IMR-90 (cell line): ENCODE results near the gene TAB2. TPM values are rescaled to one million over a fixed set of nuclear protein-coding genes. Genes with fewer than 3 reads are reported as not detected.

Experiments used
- ATAC-seq: fragments of 200-7000 bp; cut with Tn5 transposase; 2 replicates; pipeline ENCODE4 v1.9.1; 2020; ENCODE audit warnings: low read depth, mild to moderate bottlenecking, moderate library complexity
- BruUV-seq: library from RNA; stranded (reverse); fragments of 400-500 nt; replicated peaks from 2 replicates; lab custom pipeline; 2021; lab: Mats Ljungman, UMichigan
- CTCF ChIA-PET: fragments of 300-600 bp; formaldehyde crosslinking; extraction: SDS; loops from one replicate; lab custom pipeline; 2021; ENCODE audit warnings: antibody characterized with exemption; lab: Yijun Ruan, JAX
- POLR2A ChIA-PET: fragments of 300-600 bp; sonication (Branson Sonifier 250); formaldehyde crosslinking; loops from one replicate; lab custom pipeline; 2022; ENCODE audit warnings: antibody characterized with exemption; ENCODE audit not compliant: unreplicated experiment; lab: Charles Lee
- DNase-seq: peaks from one replicate; pipeline ENCODE4 v3.0.0; 2013
- H2AFZ ChIP-seq: replicated peaks from 2 replicates; pipeline ENCODE3; 2013; ENCODE audit warnings: low read length, mild to moderate bottlenecking; ENCODE audit not compliant: poor library complexity
- H2AK5ac ChIP-seq: 2 replicates; pipeline ENCODE4 v1.6.1; 2013; ENCODE audit warnings: low read depth, low read length, inconsistent platforms
- H2AK9ac ChIP-seq: replicated peaks from 2 replicates; pipeline ENCODE3; 2013; ENCODE audit warnings: mild to moderate bottlenecking, low read depth, low read length, moderate library complexity; ENCODE audit not compliant: poor library complexity
- H2BK120ac ChIP-seq: 2 replicates; pipeline ENCODE4 v1.6.1; 2013; ENCODE audit warnings: low read depth, low read length, inconsistent platforms
- H2BK15ac ChIP-seq: 3 replicates; pipeline ENCODE4 v1.6.1; 2013; ENCODE audit warnings: low read depth, low read length, inconsistent platforms
- H2BK20ac ChIP-seq: 2 replicates; pipeline ENCODE4 v1.6.1; 2013; ENCODE audit warnings: low read depth, mild to moderate bottlenecking, inconsistent platforms, low read length, moderate library complexity
- H2BK5ac ChIP-seq: 2 replicates; pipeline ENCODE4 v1.6.1; 2013; ENCODE audit warnings: mild to moderate bottlenecking, low read depth, low read length, inconsistent platforms; ENCODE audit not compliant: poor library complexity, severe bottlenecking
- H3K14ac ChIP-seq: replicated peaks from 2 replicates; pipeline ENCODE4 v1.6.1; 2013; ENCODE audit warnings: low read depth, low read length, inconsistent platforms
- H3K18ac ChIP-seq: 2 replicates; pipeline ENCODE4 v1.6.1; 2013; ENCODE audit warnings: low read depth, low read length, control low read depth
- H3K23ac ChIP-seq: 2 replicates; pipeline ENCODE4 v1.6.1; 2013; ENCODE audit warnings: low read depth, low read length, inconsistent platforms
- H3K27ac ChIP-seq: 2 replicates; pipeline ENCODE4 v1.5.1; 2013; ENCODE audit warnings: mild to moderate bottlenecking, control low read depth, low read length; ENCODE audit not compliant: insufficient read depth
- H3K27me3 ChIP-seq: 2 replicates; pipeline ENCODE4 v1.6.1; 2013; ENCODE audit warnings: low read length; ENCODE audit not compliant: control insufficient read depth, insufficient read depth
- H3K36me3 ChIP-seq: 2 replicates; pipeline ENCODE4 v1.6.1; 2013; ENCODE audit warnings: low read length, mixed read lengths; ENCODE audit not compliant: control insufficient read depth, insufficient read depth
- H3K4ac ChIP-seq: 2 replicates; pipeline ENCODE4 v1.6.1; 2013; ENCODE audit warnings: low read depth, low read length, inconsistent platforms
- H3K4me1 ChIP-seq: 2 replicates; pipeline ENCODE4 v1.6.1; 2013; ENCODE audit warnings: low read length, mixed read lengths; ENCODE audit not compliant: control insufficient read depth, insufficient read depth
- H3K4me2 ChIP-seq: 2 replicates; pipeline ENCODE4 v1.6.1; 2013; ENCODE audit warnings: low read depth, mild to moderate bottlenecking, control low read depth, low read length, moderate library complexity
- H3K4me3 ChIP-seq: 2 replicates; pipeline ENCODE4 v1.5.1; 2013; ENCODE audit warnings: low read depth, mild to moderate bottlenecking, control low read depth, low read length, moderate library complexity; ENCODE audit not compliant: insufficient read depth
- H3K56ac ChIP-seq: 2 replicates; pipeline ENCODE4 v1.6.1; 2013; ENCODE audit warnings: low read length, inconsistent platforms; ENCODE audit not compliant: insufficient read depth; ENCODE audit errors: extremely low read depth
- H3K79me1 ChIP-seq, 2 experiments: 2 replicates each; pipeline ENCODE4 v1.6.1; 2013; ENCODE audit warnings: low read length in 2 of 2, inconsistent platforms in 1 of 2, low read depth in 1 of 2
- H3K9ac ChIP-seq: 2 replicates; pipeline ENCODE4 v1.6.1; 2013; ENCODE audit warnings: low read depth, low read length, control low read depth
- H3K9me1 ChIP-seq: 2 replicates; pipeline ENCODE4 v1.6.1; 2013; ENCODE audit warnings: low read length, inconsistent platforms; ENCODE audit not compliant: insufficient read depth
- H3K9me3 ChIP-seq: 2 replicates; pipeline ENCODE4 v1.6.1; 2013; ENCODE audit warnings: low read length; ENCODE audit not compliant: control insufficient read depth, insufficient read depth
- H4K20me1 ChIP-seq: 2 replicates; pipeline ENCODE4 v1.6.1; 2013; ENCODE audit warnings: low read length, inconsistent platforms; ENCODE audit not compliant: insufficient read depth
- H4K5ac ChIP-seq: 2 replicates; pipeline ENCODE4 v1.6.1; 2013; ENCODE audit warnings: mild to moderate bottlenecking, low read depth, low read length, control low read depth
- H4K8ac ChIP-seq, 2 experiments: 2 replicates each; pipeline ENCODE4 v1.6.1; 2013; ENCODE audit warnings: low read depth in 2 of 2, low read length in 2 of 2, control low read depth in 1 of 2, inconsistent platforms in 1 of 2
- H4K91ac ChIP-seq: 2 replicates; pipeline ENCODE4 v1.6.1; 2013; ENCODE audit warnings: low read depth, low read length, inconsistent platforms; ENCODE audit not compliant: insufficient read depth
- CTCF ChIP-seq: conservative IDR thresholded peaks from 2 replicates; pipeline ENCODE4 v1.5.1; 2012; ENCODE audit warnings: mild to moderate bottlenecking, low read depth, low read length, improper control_type of control experiment
- RAD21 ChIP-seq: IDR thresholded peaks from 2 replicates; pipeline ENCODE4 v1.6.1; 2012; ENCODE audit warnings: low read length, improper control_type of control experiment
- WGBS, 2 experiments: methylation state at CpG; one replicate each; pipeline versions ENCODE4 v1.1.5 to v1.1.7; 2013; ENCODE audit warnings: missing lambda C conversion rate in 2 of 2; ENCODE audit not compliant: insufficient read length in 1 of 2; ENCODE audit errors: extremely low coverage in 2 of 2; 5-methylcytosine and 5-hydroxymethylcytosine counted together
- dilution Hi-C: fragments of 300-500 bp; cut with HindIII; formaldehyde crosslinking; loops from one replicate; pipeline ENCODE4 v1.14.3; 2018; ENCODE audit warnings: low sequenced_read_pairs; ENCODE audit not compliant: unreplicated experiment
- in situ Hi-C: fragments of 300-500 bp; cut with MboI; formaldehyde crosslinking; loops from 3 replicates; pipeline ENCODE4 v1.14.3; 2019; ENCODE audit warnings: low sequenced_read_pairs, inconsistent platforms, mixed read lengths
- intact Hi-C: fragments of 100-400 bp; cut with micrococcal nuclease; formaldehyde crosslinking; loops from 2 replicates; pipeline ENCODE4 v1.10.0; 2022
- polyA plus RNA-seq, 3 experiments: library from polyadenylated mRNA; depleted of rRNA; stranded (reverse); fragments of >200 nt; gene quantifications; 2 replicates each; pipeline ENCODE4 v1.2.3, GENCODE V29; 2012; ENCODE audit warnings: low replicate concordance in 1 of 3
- total RNA-seq: library from RNA; depleted of rRNA; stranded (reverse); fragments of >200 nt; gene quantifications from 2 replicates; pipeline ENCODE4 v1.2.3, GENCODE V29; 2012
- TF ChIP-seq, protein P1 (sequence below): fragments of 150-350 bp; IDR thresholded peaks from 2 replicates; pipeline ENCODE4 v1.6.1; 2016; ENCODE audit warnings: low read depth, mild to moderate bottlenecking, low read length, moderate library complexity, borderline replicate concordance

Gene TAB2
- total and polyA plus RNA-seq, 2 of the 4 experiments (the other 2 are of a cell fraction) = 20.8 to 25.3 TPM

DNA sequence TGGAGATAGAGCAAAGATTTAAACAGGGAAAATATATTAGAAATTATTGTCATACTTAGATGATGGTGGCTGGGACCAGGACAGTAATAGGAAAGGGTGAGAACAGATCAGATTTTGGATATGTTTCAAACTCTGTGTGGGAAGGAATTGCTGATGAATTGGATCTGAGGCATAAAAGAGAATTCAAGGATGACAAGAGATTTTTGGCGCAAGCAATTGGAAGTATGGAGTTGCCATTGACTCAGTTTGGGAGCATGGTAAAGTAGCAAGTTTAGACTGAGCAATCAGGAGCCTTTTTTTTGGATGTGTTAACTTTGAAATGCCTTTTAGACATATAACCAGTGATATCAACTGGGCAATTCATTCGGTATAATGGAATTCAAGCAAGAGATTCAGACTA is 14.4 kb downstream of the TAB2 start:
- H2AK5ac ChIP-seq = no peak overlapping the region
- H3K23ac ChIP-seq = no peak overlapping the region
- peaks cover 9 to 60% of the 10 kb centered on the region in 2 experiments for H3K79me1 ChIP-seq
- H3K4me2 ChIP-seq = peak overlapping the region; percentile 27; the same call in 1 of the 2 replicates
- H2AK9ac ChIP-seq = no peak overlapping the region
- TF ChIP-seq CTCF (no peak), RAD21 (no peak)
- TF ChIP-seq, protein P1, sequence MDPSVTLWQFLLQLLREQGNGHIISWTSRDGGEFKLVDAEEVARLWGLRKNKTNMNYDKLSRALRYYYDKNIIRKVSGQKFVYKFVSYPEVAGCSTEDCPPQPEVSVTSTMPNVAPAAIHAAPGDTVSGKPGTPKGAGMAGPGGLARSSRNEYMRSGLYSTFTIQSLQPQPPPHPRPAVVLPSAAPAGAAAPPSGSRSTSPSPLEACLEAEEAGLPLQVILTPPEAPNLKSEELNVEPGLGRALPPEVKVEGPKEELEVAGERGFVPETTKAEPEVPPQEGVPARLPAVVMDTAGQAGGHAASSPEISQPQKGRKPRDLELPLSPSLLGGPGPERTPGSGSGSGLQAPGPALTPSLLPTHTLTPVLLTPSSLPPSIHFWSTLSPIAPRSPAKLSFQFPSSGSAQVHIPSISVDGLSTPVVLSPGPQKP = no peak
- WGBS, 2 experiments = 100% methylated on average over 1 of the region's 2 CpGs; no CpG with 5 or more reads in 1 of the 2 experiments
- H4K20me1 ChIP-seq = peaks cover 89% of the 10 kb centered on the region
- H3K56ac ChIP-seq = no peak overlapping the region
- H2BK5ac ChIP-seq = no peak overlapping the region
- no peak overlapping the region for H2AFZ ChIP-seq
- no peak overlapping the region for H4K5ac ChIP-seq
- no peak overlapping the region for H2BK20ac ChIP-seq
- no peak overlapping the region for H4K8ac ChIP-seq
- no peaks in the 10 kb centered on the region for H3K27me3 ChIP-seq
- H3K9me3 ChIP-seq = no peaks in the 10 kb centered on the region
- ChIA-PET CTCF (interaction anchor here (0.7 kb wide), 1 partner anchor 220 kb away, joined by 3 read pairs; no protein-coding TSS in a partner anchor), POLR2A (no interaction called here)
- no peak overlapping the region; the same call in 1 of the 2 replicates for H3K18ac ChIP-seq
- H3K27ac ChIP-seq = no peak overlapping the region
- no peak overlapping the region for H3K9ac ChIP-seq
- no peak overlapping the region for H2BK120ac ChIP-seq
- no peak for ATAC-seq
- no peak overlapping the region for H4K91ac ChIP-seq
- dilution Hi-C loops (no loop called here), in situ Hi-C loops (no loop called here), intact Hi-C loops (no loop called here)
- no peak overlapping the region for H2BK15ac ChIP-seq
- peak; percentile 12 for DNase-seq
- H3K4me3 ChIP-seq = no peak overlapping the region
- H3K36me3 ChIP-seq = no peaks in the 10 kb centered on the region
- peaks cover 12% of the 10 kb centered on the region for H3K9me1 ChIP-seq
- peaks cover 14% of the 10 kb centered on the region for H3K4me1 ChIP-seq
- BruUV-seq = no TSS peak
- no peak overlapping the region for H3K14ac ChIP-seq
- H3K4ac ChIP-seq = no peak overlapping the region
